GM12891 (cell line): ENCODE data around the gene MPZL2.

ENCODE experiments used
- POLR2A ChIP-seq: IDR thresholded peaks from 2 replicates; pipeline ENCODE4 v1.6.1; 2011; ENCODE audit warnings: low read depth, low read length, control low read depth
- POLR2AphosphoS5 ChIP-seq: IDR thresholded peaks from 2 replicates; pipeline ENCODE4 v1.6.1; 2011; ENCODE audit warnings: low read depth, low read length, control low read depth
- TAF1 ChIP-seq: IDR thresholded peaks from 2 replicates; pipeline ENCODE4 v1.6.1; 2011; ENCODE audit warnings: low read depth, low read length, control low read depth

DNA sequence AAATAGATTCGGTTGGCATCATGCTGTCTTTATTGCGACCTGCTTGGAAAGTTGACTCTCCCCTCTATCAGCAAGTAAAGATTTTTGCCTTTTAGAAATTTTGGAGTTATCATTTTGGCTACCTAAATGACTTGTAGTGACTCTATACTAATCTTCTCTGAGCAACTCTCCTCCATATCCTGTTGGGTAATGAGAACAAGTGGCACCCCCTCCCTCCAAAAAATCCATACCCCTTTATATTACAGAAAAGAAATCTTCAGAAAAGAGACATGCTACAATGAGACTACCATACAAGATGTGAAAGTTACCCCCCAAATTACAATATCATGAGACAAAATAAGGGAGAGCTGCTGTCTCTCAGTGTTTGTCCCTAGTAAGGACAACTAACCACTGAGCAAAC is 40.5 kb downstream of the MPZL2 start:
- no peak for TF ChIP-seq POLR2AphosphoS5
- TF ChIP-seq POLR2A, result no peak
- no peak for TF ChIP-seq TAF1
